NT2/D1 (cell line): Measurements from ENCODE around the gene KPNA1.

ENCODE experiments used
- SUZ12 ChIP-seq: IDR thresholded peaks from 2 replicates; pipeline ENCODE4 v1.6.1; 2011; ENCODE audit not compliant: insufficient read length, insufficient read depth; ENCODE audit errors: extremely low read depth
- YY1 ChIP-seq: IDR thresholded peaks from 2 replicates; pipeline ENCODE4 v1.6.1; 2011; ENCODE audit not compliant: insufficient read length, insufficient read depth
- ZNF274 ChIP-seq: IDR thresholded peaks from 2 replicates; pipeline ENCODE4 v1.6.1; 2011; ENCODE audit warnings: mild to moderate bottlenecking, low read depth, low read length

DNA sequence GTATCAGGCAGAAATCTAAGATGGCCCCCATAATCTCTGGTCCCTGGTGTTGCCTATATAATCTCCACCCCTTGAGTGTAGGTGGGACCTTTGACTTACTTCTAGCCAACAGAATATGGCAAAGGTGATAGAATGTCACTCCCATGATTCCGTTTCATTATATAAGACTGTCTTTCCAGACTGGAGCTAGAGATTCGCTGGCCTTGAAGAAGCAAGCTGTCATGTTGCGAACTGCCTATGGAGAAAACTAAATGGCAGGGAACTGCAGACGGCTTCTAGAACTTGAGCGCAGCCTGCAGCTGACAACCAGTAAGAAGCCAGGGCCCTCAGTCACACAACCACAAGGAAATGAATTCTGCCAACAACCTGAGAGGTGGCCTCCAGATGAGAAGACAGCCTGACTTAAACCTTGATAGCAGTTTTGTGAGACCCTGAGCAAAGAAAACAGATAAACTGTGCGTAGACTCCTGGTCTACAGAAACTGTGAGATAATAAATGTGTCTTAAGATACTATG is 2.2 kb upstream of the KPNA1 start:
- TF ChIP-seq YY1 (no peak), ZNF274 (no peak), SUZ12 (no peak)
